ENCODE measurements around the gene MAGEF1. TPM values are rescaled to one million over a fixed set of nuclear protein-coding genes. Genes with fewer than 3 reads are reported as not detected.
"Not testable (repeated sequence)": the region's sequence is repeated elsewhere in the genome, so short reads cannot be mapped to it uniquely, and the experiment has no call there.

Gene MAGEF1
- total RNA-seq, 4 donors from 2014 or later, result 33.9 to 55.4 (median 49.0) TPM

DNA sequence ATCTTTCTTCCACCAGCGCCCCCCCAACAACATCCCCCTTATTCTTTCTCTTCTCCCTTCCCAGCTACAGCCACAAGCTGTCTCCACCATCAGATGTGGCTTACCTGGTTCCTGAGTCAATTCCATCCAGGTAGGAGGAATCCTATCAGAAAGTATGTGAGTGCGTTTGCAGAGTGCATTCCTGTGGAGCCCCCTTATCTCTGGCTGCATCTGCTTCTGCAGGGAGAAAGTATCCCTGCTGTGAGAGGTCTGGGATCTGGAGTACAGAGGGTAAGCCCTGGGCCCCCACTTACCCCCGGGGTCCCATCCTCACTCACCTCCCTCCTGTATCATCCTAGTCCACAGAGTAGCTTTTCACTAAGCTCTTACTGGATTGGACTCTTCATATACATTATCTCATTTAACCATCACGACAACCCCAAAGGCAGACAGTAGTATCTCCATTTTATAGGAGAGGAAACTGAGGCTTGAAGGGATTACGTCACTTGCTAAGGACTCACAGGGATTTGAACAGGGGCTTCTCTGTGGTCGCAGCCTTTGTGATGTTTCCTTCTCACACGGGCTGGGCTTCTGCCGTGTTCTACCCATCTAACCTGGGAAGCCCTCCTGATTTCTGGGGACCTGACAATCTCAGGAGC lies 22.2 kb upstream of the MAGEF1 start:
- no peak for TF ChIP-seq CTCF (IDR thresholded peaks at IDR 0.05)
- TF ChIP-seq POLR2A (IDR thresholded peaks at IDR 0.05), result no peak
- DNase-seq, result peak in 1 of 2 donors; percentile 3
- H3K27me3 ChIP-seq, result no peaks in the 10 kb centered on the region
- intact Hi-C loops (cut with DNase I; ENCODE audit: low total_unique reads), result no loop called here
- no peaks in the 10 kb centered on the region for H3K9me3 ChIP-seq
- H3K4me3 ChIP-seq, result no peak overlapping the region
- no peak overlapping the region for H3K27ac ChIP-seq
- no peaks in the 10 kb centered on the region for H3K4me1 ChIP-seq
- no peaks in the 10 kb centered on the region for H3K36me3 ChIP-seq

DNA sequence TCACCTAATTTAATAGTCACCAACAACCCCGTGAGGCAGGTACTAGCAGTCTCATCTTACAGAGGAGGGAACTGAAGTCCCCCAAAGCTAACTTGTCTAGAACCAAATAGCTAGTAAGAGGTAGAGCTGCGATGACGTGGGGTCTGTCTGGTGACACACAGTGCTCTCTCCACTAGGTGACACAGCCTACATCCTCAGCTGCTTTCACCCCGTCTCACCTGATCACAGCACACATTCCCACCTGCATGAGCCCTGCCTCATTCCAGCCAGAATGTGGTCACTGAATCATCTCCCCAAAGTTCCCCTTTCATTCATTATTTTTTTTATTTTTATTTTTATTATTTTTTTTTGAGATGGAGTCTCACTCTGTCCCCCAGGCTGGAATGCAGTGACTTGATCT lies 21.3 kb upstream of the MAGEF1 start:
- H3K36me3 ChIP-seq, result no peaks in the 10 kb centered on the region
- H3K27me3 ChIP-seq, result no peaks in the 10 kb centered on the region
- H3K27ac ChIP-seq, result no peak overlapping the region
- no peak for TF ChIP-seq POLR2A (IDR thresholded peaks at IDR 0.05)
- no peak for TF ChIP-seq CTCF (IDR thresholded peaks at IDR 0.05)
- H3K9me3 ChIP-seq, result no peaks in the 10 kb centered on the region
- H3K4me3 ChIP-seq, result no peak overlapping the region
- DNase-seq, result peak in 1 of 2 donors; percentile 8
- intact Hi-C loops (cut with DNase I; ENCODE audit: low total_unique reads), result no loop called here
- no peaks in the 10 kb centered on the region for H3K4me1 ChIP-seq

DNA sequence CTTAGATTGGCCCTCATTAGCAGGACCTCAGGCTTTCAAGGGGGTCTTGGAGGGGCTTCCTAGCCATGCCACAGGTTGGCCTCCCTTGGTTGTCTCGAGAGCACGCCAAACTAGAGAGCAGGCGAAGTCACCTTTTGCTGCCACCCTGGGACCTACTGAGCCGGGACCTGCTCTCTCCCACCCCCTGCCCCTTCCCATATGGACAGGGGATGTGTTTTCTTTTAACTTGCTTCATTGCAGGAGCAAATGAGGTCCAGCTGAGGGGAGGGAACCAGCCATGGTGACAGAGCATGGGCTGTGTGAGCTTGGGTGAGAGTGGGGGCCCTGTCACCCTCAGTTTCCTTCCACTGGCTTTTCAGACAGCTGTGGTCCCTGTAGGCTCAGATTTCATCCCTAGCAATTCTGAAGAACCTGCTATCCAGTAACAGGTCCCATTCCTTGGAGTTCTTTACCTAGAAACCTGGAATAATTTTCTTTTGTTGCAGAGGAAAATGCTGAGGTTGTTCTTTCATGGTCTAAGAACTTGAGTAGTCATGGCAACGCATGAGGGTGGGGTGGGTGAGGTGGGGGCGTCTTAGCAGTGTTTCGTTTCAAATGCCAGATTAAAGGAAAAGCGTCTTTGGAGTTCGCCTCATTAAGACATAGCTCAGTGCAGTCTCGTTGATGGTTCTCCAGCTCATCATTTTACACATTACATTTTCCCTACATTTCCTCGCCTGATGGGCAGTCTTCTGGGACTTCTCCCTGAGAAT lies 20.1 kb upstream of the MAGEF1 start:
- Histone ChIP-seq H3K4me3 (no peak overlapping the region), H3K9me3 (no peaks in the 10 kb centered on the region), H3K4me1 (no peaks in the 10 kb centered on the region), H3K36me3 (no peaks in the 10 kb centered on the region), H3K27me3 (no peaks in the 10 kb centered on the region), H3K27ac (no peak overlapping the region)
- peak in 1 of 2 donors; percentile 7 for DNase-seq
- intact Hi-C loops (cut with DNase I; ENCODE audit: low total_unique reads), result no loop called here
- TF ChIP-seq CTCF (IDR thresholded peaks at IDR 0.05), result no peak
- no peak for TF ChIP-seq POLR2A (IDR thresholded peaks at IDR 0.05)

- no peak overlapping the region for H3K4me3 ChIP-seq
- no peaks in the 10 kb centered on the region for H3K4me1 ChIP-seq
- no peak overlapping the region for H3K27ac ChIP-seq
- DNase-seq, result no peak
- H3K9me3 ChIP-seq, result no peaks in the 10 kb centered on the region
- TF ChIP-seq POLR2A (IDR thresholded peaks at IDR 0.05) (no peak), CTCF (IDR thresholded peaks at IDR 0.05) (no peak)
- intact Hi-C loops (cut with DNase I; ENCODE audit: low total_unique reads), result no loop called here
- no peaks in the 10 kb centered on the region for H3K27me3 ChIP-seq
- H3K36me3 ChIP-seq, result no peaks in the 10 kb centered on the region
Measured at GRCh38 chr3:184730924-184731323, 19.1 kb upstream of the MAGEF1 start.

- H3K4me1 ChIP-seq; H3K4me3 ChIP-seq; H3K9me3 ChIP-seq; H3K27ac ChIP-seq; intact Hi-C loops (cut with DNase I; ENCODE audit: low total_unique reads); DNase-seq; H3K27me3 ChIP-seq; H3K36me3 ChIP-seq: not testable (repeated sequence)
Measured at GRCh38 chr3:184729154-184729553, 17.3 kb upstream of the MAGEF1 start.
